ENCODE data around the gene ITGA5. TPM values are rescaled to one million over a fixed set of nuclear protein-coding genes. Genes with fewer than 3 reads are reported as not detected.
A peak's percentile ranks its signal among the peaks of the same experiment; 100 is the strongest.

Gene ITGA5
- total RNA-seq, 1 donor from 2014 or later = 317 TPM

DNA sequence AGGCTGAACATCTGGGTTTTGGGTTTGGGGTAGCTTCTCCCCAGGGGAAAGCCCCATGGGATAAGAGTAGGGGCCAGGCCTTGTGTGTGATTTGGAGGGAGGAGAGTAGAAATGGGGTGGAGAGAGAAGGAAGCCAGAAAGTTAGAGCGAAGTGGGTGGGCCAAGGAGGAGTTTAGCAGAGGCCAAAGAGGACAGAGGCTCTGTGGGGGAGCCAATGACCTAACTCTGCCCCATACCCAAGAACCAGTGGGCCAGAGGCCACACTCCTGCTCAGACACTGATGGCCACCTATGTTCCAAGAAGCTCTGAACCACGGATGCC lies 43.8 kb downstream of the ITGA5 start:
- TF ChIP-seq EZH2 (IDR thresholded peaks at IDR 0.05; ENCODE audit: insufficient read depth, low read length) = no peak
- TF ChIP-seq, protein P1, sequence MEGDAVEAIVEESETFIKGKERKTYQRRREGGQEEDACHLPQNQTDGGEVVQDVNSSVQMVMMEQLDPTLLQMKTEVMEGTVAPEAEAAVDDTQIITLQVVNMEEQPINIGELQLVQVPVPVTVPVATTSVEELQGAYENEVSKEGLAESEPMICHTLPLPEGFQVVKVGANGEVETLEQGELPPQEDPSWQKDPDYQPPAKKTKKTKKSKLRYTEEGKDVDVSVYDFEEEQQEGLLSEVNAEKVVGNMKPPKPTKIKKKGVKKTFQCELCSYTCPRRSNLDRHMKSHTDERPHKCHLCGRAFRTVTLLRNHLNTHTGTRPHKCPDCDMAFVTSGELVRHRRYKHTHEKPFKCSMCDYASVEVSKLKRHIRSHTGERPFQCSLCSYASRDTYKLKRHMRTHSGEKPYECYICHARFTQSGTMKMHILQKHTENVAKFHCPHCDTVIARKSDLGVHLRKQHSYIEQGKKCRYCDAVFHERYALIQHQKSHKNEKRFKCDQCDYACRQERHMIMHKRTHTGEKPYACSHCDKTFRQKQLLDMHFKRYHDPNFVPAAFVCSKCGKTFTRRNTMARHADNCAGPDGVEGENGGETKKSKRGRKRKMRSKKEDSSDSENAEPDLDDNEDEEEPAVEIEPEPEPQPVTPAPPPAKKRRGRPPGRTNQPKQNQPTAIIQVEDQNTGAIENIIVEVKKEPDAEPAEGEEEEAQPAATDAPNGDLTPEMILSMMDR (IDR thresholded peaks at IDR 0.05; ENCODE audit: insufficient read depth, low read depth, low read length) = no peak
- no peaks in the 10 kb centered on the region for H3K9me3 ChIP-seq (ENCODE audit: insufficient read depth, low read depth, low read length)
- no peaks in the 10 kb centered on the region for H3K36me3 ChIP-seq (ENCODE audit: insufficient read depth, low read length)
- DNase-seq (ENCODE audit: low read depth) (no peak), FAIRE-seq (no peak)
- no peak overlapping the region for H3K9ac ChIP-seq (ENCODE audit: low read length)
- Mint-ChIP-seq H3K27ac (ENCODE audit: unreplicated experiment) (no peak overlapping the region), H3K36me3 (ENCODE audit: low read depth, unreplicated experiment) (peaks cover 17% of the 10 kb centered on the region), H3K4me1 (ENCODE audit: low read depth, unreplicated experiment) (peaks cover 31% of the 10 kb centered on the region), H3K4me3 (ENCODE audit: unreplicated experiment) (no peak overlapping the region), H3K9me3 (ENCODE audit: unreplicated experiment) (peaks cover 1% of the 10 kb centered on the region), H3K27me3 (ENCODE audit: low read depth, unreplicated experiment) (peaks cover 6% of the 10 kb centered on the region)
- peaks cover 30% of the 10 kb centered on the region for H3K4me1 ChIP-seq (ENCODE audit: insufficient read depth, low read length)
- H3K4me3 ChIP-seq (ENCODE audit: insufficient read depth, low read depth, low read length) = no peak overlapping the region
- H3K4me2 ChIP-seq (ENCODE audit: low read length) = no peak overlapping the region
- no peak overlapping the region for H2AFZ ChIP-seq (ENCODE audit: low read depth, low read length)
- no peak overlapping the region for H3K27ac ChIP-seq (ENCODE audit: low read depth, low read length)
- H3K79me2 ChIP-seq (ENCODE audit: insufficient read depth, low read length) = no peaks in the 10 kb centered on the region
- no peaks in the 10 kb centered on the region for H3K27me3 ChIP-seq (ENCODE audit: insufficient read depth, low read length)
- peaks cover 4% of the 10 kb centered on the region for H4K20me1 ChIP-seq (ENCODE audit: insufficient read depth, low read length)

GRCh38 chr12:54374562-54375258 lies 44.4 kb downstream of the ITGA5 start:
- Mint-ChIP-seq H3K36me3 (ENCODE audit: low read depth, unreplicated experiment) (peaks cover 17% of the 10 kb centered on the region), H3K27me3 (ENCODE audit: low read depth, unreplicated experiment) (peaks cover 6% of the 10 kb centered on the region), H3K4me1 (ENCODE audit: low read depth, unreplicated experiment) (peaks cover 29% of the 10 kb centered on the region), H3K4me3 (ENCODE audit: unreplicated experiment) (no peak overlapping the region), H3K27ac (ENCODE audit: unreplicated experiment) (no peak overlapping the region), H3K9me3 (ENCODE audit: unreplicated experiment) (peaks cover 1% of the 10 kb centered on the region)
- Histone ChIP-seq H3K4me2 (ENCODE audit: low read length) (peak overlapping the region; percentile 13), H3K4me1 (ENCODE audit: insufficient read depth, low read length) (peaks cover 30% of the 10 kb centered on the region), H3K9me3 (ENCODE audit: insufficient read depth, low read depth, low read length) (no peaks in the 10 kb centered on the region), H3K27ac (ENCODE audit: low read depth, low read length) (no peak overlapping the region), H3K36me3 (ENCODE audit: insufficient read depth, low read length) (no peaks in the 10 kb centered on the region), H4K20me1 (ENCODE audit: insufficient read depth, low read length) (peaks cover 4% of the 10 kb centered on the region), H2AFZ (ENCODE audit: low read depth, low read length) (no peak overlapping the region), H3K4me3 (ENCODE audit: insufficient read depth, low read depth, low read length) (no peak overlapping the region), H3K79me2 (ENCODE audit: insufficient read depth, low read length) (no peaks in the 10 kb centered on the region), H3K27me3 (ENCODE audit: insufficient read depth, low read length) (no peaks in the 10 kb centered on the region), H3K9ac (ENCODE audit: low read length) (no peak overlapping the region)
- FAIRE-seq = no peak
- no peak for TF ChIP-seq EZH2 (IDR thresholded peaks at IDR 0.05; ENCODE audit: insufficient read depth, low read length)
- TF ChIP-seq, protein P1 (IDR thresholded peaks at IDR 0.05; ENCODE audit: insufficient read depth, low read depth, low read length) = no peak
- DNase-seq (ENCODE audit: low read depth) = no peak
